SKM-1 treated with dmso at 0.1 percent for 144 hours (cell line): ENCODE measurements around the gene TRDMT1.

Source experiments
- DNase-seq: peaks from one replicate; lab custom pipeline; 2025; ENCODE audit not compliant: unreplicated experiment; lab: John Stamatoyannopoulos, UW

Gene TRDMT1

GRCh38 chr10:17109475-17110207, 91.8 kb downstream of the TRDMT1 start:
- DNase-seq, result no peak

- DNase-seq, result no peak
Observed at GRCh38 chr10:17109046-17109445, 92.4 kb downstream of the TRDMT1 start.

- DNase-seq, result no peak
Observed at GRCh38 chr10:17106991-17107390, 94.5 kb downstream of the TRDMT1 start.

GRCh38 chr10:17101910-17102266, 99.6 kb downstream of the TRDMT1 start:
- no peak for DNase-seq

- DNase-seq, result no peak
Observed at GRCh38 chr10:17101257-17101909, 100.1 kb downstream of the TRDMT1 start.

- DNase-seq, result no peak
Observed at GRCh38 chr10:17100586-17100985, 100.9 kb downstream of the TRDMT1 start.

- DNase-seq, result no peak
Observed at GRCh38 chr10:17098012-17098411, 103.5 kb downstream of the TRDMT1 start.
